Measurements from ENCODE around the gene ADCK2.
"Not testable (repeated sequence)": the region's sequence is repeated elsewhere in the genome, so short reads cannot be mapped to it uniquely, and the experiment has no call there.

Gene ADCK2

GRCh38 chr7:140649556-140650205, 23.1 kb upstream of the ADCK2 start:
- DNase-seq: no peak

- no peak for DNase-seq
Measured at GRCh38 chr7:140650367-140650766, 22.4 kb upstream of the ADCK2 start.

DNA sequence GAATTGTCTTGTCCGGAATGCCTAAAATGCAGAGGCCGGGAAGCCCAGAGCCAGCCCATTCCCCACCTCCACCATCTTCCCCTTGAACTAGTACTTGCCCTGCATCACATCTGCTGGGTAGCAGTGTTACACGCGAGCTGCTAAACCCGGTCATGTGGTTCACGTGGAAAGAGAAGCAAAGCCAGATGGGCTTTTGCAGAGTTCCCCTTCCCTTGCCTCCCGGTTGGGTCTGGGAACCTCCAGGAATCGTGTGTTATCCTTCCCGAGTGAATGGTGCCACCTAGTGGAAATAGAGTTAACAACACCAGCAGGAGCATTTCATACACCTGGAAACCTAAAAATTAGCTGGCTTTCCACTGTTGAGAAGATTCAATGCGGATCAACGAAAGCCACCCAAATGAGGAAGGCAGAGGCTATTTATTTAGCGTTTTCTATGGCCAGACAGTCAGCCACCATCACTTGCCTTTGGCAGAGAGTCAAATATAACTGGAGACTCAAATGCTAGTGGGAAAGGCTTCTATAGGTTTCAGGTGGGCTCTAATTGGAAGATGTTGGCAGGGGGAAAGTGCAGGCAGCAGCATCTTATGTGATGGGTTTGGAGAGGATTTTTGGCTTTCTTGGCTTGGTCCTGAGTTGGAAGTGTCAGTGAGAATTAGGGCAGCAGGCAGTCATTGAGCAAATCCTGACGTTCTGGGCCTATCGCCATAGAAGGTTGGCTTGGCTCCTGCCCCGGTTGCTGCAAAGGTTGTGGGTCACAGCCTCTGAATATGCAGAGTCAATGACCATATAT, 19.2 kb upstream of the ADCK2 start:
- no peak for DNase-seq

- no peak for DNase-seq
Measured at GRCh38 chr7:140654109-140654387, 18.7 kb upstream of the ADCK2 start.

DNA sequence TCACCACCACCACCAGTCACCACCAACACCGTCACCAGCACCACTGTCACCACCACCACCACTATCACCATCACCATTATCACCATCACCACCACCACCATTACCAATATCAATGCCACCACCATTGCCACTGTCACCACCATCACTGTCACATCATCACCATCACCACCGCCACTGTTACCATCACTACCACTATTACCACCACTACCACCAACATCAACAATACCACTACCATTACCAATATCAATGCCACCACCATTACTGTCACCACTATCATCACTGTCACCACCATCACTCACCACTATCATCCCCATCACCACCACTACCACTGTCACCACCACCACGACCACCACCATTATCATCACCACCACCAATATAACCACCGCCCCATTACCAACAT, 18.1 kb upstream of the ADCK2 start:
- no peak for DNase-seq

GRCh38 chr7:140655511-140656408, 17.0 kb upstream of the ADCK2 start:
- no peak for DNase-seq

DNA sequence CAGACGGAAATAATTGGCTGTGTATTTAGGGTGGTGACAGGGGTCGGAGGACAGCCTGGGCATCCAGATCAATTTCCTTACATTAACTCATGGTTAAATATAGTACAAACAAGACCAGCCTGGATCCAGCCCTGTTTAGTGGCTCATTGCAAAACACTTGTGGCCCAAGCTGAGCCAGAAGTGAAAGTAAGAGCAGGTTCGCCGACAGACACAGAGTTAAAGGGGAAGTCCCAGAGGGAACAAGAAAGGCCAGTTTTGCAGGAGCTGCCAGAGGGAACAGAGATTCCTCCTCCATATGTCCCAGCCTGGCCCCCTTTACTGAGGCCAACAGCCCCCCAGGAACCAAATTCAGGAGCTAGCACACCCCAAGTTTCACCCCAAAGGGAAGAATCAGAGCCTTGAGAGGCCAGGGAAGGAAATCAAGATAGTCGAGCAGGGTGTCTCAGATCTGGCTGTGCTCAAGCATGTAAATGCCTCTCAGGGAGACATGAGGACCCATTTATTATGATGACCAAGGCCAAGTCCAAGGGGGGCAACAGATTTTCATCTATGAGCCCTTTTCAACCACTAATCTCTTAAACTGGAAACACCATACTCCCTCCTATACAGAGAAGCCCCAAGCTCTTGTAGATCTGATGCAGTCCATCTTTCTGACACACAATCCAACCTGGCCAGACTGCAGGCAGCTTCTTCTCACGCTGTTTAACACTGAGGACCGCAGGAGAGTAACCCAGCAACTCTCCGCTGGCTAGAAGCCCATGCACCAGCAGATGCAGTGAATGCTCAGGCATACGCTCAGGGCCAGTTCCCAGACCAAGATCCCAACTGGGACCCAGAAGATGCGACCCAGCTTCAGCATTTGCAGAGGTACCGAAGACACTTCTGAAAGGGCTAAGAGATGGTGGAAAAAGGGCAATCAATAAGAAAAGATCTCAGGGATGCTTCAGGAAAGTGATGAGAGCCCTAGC, 15.9 kb upstream of the ADCK2 start:
- DNase-seq: peak; percentile 48

DNA sequence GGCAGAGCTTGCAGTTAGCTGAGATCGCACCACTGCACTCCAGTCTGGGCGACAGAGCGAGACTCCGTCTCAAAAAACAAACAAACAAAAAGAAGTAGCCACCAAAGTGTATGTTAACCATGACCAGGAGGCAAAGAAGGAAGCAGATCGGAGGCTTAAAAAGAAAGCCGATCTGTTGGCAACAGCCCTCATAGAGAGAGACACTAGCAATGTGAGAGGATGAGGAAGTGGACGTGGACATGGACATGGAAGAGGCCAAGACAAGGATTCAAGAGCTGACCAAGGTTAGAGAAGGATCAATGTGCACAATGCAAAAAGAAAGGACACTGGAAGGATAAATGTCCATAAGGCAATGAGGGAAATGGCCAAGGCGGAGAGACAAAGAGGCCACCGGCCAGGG, 14.9 kb upstream of the ADCK2 start:
- no peak for DNase-seq

DNA sequence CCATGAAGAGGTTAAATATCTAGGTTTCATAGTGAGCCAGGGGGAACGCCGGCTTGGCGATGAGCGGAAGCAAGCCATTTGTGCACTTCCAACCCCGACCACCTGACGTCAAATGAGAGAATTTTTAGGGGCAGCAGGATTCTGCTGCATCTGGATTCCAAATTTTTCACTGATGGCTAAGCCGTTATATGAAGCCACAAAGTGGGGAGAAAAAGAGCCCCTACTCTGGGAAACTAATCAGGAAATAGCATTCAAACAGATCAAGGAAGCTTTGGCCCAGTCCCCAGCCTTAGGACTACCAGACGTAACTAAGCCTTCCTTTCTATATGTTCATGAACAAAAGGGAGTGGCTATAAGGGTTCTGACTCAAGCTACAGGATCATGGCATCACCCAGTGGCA, 12.9 kb upstream of the ADCK2 start:
- DNase-seq: no peak

DNA sequence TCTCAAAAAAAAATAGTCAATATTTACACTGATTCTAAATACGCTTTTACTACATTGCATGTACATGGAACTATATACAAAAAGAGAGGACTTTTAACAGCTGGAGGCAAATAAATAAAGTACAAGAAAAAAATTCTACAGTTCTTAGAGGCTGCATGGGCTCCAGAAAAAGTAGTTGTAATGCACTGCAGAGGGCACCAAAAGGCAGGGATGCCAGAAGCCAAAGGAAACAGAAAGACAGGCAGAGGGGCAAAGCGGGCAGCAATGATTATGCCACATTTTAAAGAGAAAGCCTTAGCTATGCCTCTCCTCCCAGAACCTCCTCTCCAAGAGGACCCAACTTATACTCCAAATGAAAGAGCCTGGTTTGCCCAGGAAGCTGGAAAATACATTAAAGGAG, 11.6 kb upstream of the ADCK2 start:
- DNase-seq: no peak

DNA sequence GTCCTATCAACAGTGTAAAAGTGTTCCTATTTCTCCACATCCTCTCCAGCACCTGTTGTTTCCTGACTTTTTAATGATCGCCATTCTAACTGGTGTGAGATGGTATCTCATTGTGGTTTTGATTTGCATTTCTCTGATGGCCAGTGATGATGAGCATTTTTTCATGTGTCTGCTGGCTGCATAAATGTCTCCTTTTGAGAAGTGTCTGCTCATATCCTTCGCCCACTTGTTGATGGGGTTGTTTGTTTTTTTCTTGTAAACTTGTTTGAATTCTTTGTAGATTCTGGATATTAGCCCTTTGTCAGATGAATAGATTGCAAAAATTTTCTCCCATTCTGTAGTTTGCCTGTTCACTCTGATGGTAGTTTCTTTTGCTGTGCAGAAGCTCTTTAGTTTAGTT, 9.8 kb upstream of the ADCK2 start:
- not testable (repeated sequence) for DNase-seq

GRCh38 chr7:140667476-140667875, 5.3 kb upstream of the ADCK2 start:
- DNase-seq: no peak

DNA sequence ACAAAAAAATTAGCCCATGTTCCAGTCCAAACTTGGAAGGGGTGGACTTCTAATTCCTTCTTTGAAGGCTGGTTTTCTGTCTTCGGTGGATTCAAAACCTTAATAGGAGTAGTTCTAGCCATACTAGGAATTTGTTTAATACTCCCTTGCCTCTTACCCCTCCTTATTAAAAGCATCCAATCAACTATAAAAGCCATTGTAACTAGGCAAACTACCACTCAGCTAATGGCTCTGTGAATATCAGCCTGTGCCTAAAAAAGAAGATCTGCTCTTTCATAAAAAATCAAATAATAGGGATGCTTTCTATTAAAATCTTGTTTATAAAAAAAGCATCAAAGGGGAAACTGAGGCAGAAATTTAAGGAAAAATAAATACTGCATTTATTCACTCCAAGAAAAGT, 4.1 kb upstream of the ADCK2 start:
- DNase-seq: no peak

- no peak for DNase-seq
Measured at GRCh38 chr7:140669352-140669751, 3.4 kb upstream of the ADCK2 start.

- DNase-seq: not testable (repeated sequence)
Measured at GRCh38 chr7:140669862-140670261, 2.9 kb upstream of the ADCK2 start.

- no peak for DNase-seq
Measured at GRCh38 chr7:140670343-140670935, 2.3 kb upstream of the ADCK2 start.

GRCh38 chr7:140671966-140672365, 779 bp upstream of the ADCK2 start:
- no peak for DNase-seq

DNA sequence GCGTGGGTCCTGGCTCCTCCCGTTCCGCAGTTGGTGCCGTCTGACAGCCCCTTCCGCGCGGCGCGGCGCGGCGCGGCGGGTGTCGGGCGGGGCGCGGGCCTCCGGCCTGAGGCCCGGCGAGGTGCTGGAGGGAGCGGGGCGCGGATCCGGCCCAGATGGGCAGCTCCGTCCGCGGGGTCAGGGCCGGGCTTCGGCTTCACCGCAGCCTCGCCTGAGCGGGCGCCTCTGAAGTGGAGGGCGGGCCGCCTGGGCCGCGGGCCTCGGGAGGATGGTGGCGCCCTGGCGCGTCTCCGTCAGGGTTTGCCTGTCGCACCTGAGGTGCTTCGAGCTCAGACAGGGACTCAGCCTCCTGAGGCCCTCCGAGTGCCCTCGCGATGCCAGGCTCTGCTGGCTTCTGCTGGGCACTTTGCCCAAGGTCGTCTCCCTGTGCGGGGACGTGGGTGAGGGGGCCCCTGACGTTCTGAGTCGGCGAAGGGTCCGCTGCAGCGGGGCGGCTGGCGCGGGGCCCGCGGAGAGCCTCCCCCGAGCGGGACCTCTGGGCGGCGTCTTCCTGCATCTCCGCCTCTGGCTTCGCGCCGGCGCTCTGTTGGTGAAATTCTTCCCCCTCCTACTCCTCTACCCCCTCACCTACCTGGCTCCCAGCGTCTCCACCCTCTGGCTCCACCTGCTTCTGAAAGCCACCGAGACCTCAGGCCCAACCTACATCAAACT, 473 bp downstream of the ADCK2 start:
- DNase-seq: peak; percentile 49

- no peak for DNase-seq
Measured at GRCh38 chr7:140673774-140674155, 1.0 kb downstream of the ADCK2 start.

DNA sequence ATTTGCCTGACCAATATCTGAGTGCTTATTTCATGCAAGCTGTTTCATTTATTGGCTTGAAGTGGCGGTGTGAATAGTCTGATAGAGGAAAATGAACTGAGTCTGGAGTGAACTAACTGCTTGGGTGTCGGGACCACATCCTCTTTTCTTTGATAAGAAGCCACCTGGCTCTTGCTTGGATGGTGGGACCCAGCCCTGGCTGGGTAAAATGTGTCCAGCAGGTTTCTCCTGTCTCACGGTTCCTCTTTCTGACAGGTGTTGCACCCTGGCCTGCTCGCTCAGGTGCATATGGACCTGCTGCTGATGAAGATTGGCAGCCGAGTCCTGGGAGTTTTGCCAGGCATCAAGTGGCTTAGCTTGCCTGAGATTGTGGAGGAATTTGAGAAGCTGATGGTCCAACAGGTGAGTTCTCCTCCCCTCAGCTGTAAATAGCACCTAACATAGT, 1.6 kb downstream of the ADCK2 start:
- DNase-seq: no peak

- DNase-seq: peak; percentile 42
Measured at GRCh38 chr7:140674899-140675701, 2.4 kb downstream of the ADCK2 start.

All from GDM1 (cell line).